Neural cell (in vitro differentiated cells): ENCODE results near the gene ZNF613. TPM values are rescaled to one million over a fixed set of nuclear protein-coding genes. Genes with fewer than 3 reads are reported as not detected.
"Not testable (repeated sequence)": the region's sequence is repeated elsewhere in the genome, so short reads cannot be mapped to it uniquely, and the experiment has no call there.

Source experiments
- H2AFZ ChIP-seq: fragments of 200-600, 300-800 bp; sonication (generic), shearing (Covaris generic); 2 replicates; pipeline ENCODE4 v1.6.0; 2014; ENCODE audit warnings: low read depth, mild to moderate bottlenecking, antibody characterized with exemption, low read length, moderate library complexity
- H3F3A ChIP-seq: fragments of 200-600 bp; shearing (Covaris generic); 2 replicates; pipeline ENCODE4 v1.6.1; 2016; ENCODE audit warnings: mild to moderate bottlenecking, moderate library complexity, mixed read lengths, antibody characterized with exemption, low read length; ENCODE audit not compliant: insufficient read depth, poor library complexity, severe bottlenecking
- H3K27ac ChIP-seq: fragments of 200-600, 300-800 bp; sonication (generic), shearing (Covaris generic); 2 replicates; pipeline ENCODE4 v1.5.1; 2014; ENCODE audit warnings: mild to moderate bottlenecking, low read length, moderate library complexity
- H3K27me3 ChIP-seq: fragments of 300-800, 200-600 bp; sonication (generic), shearing (Covaris generic); 2 replicates; pipeline ENCODE4 v1.6.0; 2014; ENCODE audit warnings: mild to moderate bottlenecking, low read depth, low read length, moderate library complexity; ENCODE audit not compliant: insufficient read depth
- H3K36me3 ChIP-seq: fragments of 300-800, 200-600 bp; sonication (generic), shearing (Covaris generic); 2 replicates; pipeline ENCODE4 v1.5.1; 2014; ENCODE audit warnings: mild to moderate bottlenecking, antibody characterized with exemption, low read length, moderate library complexity; ENCODE audit not compliant: insufficient read depth
- H3K4me2 ChIP-seq: fragments of 300-800, 200-600 bp; sonication (generic), shearing (Covaris generic); 2 replicates; pipeline ENCODE4 v1.6.0; 2014; ENCODE audit warnings: mild to moderate bottlenecking, low read length
- H3K4me3 ChIP-seq: fragments of 300-800, 200-600 bp; sonication (generic), shearing (Covaris generic); 2 replicates; pipeline ENCODE4 v1.5.1; 2014; ENCODE audit warnings: mild to moderate bottlenecking, low read length, moderate library complexity
- H3K79me2 ChIP-seq: fragments of 200-600 bp; shearing (Covaris generic); replicated peaks from 2 replicates; pipeline ENCODE4 v1.6.0; 2014; ENCODE audit warnings: mild to moderate bottlenecking, low read length, moderate library complexity; ENCODE audit not compliant: insufficient read depth
- H3K9ac ChIP-seq: fragments of 300-800, 200-600 bp; sonication (generic), shearing (Covaris generic); 2 replicates; pipeline ENCODE4 v1.6.1; 2016; ENCODE audit warnings: mild to moderate bottlenecking, low read length, mixed read lengths
- H3K9me2 ChIP-seq: fragments of 200-600 bp; shearing (Covaris generic); 2 replicates; pipeline ENCODE4 v1.6.1; 2016; ENCODE audit warnings: mild to moderate bottlenecking, low read length, mixed read lengths; ENCODE audit not compliant: insufficient read depth
- H3K9me3 ChIP-seq: fragments of 200-600, 300-800 bp; sonication (generic), shearing (Covaris generic); 2 replicates; pipeline ENCODE4 v1.6.1; 2016; ENCODE audit warnings: mild to moderate bottlenecking, mixed run types, low read length, moderate library complexity, mixed read lengths
- H4K20me1 ChIP-seq: fragments of 200-600 bp; shearing (Covaris generic); 2 replicates; pipeline ENCODE4 v1.6.1; 2016; ENCODE audit warnings: mild to moderate bottlenecking, mixed run types; ENCODE audit not compliant: insufficient read depth
- EP300 ChIP-seq: fragments of 450-650 bp; conservative IDR thresholded peaks from 2 replicates; pipeline ENCODE4 v1.6.1; 2014; ENCODE audit warnings: antibody characterized with exemption, mild to moderate bottlenecking, moderate library complexity; ENCODE audit not compliant: poor library complexity, severe bottlenecking
- EZH2 ChIP-seq: fragments of 200-600, 300-800 bp; shearing (Covaris generic), sonication (generic); IDR thresholded peaks from 2 replicates; pipeline ENCODE4 v1.6.1; 2014; ENCODE audit warnings: antibody characterized with exemption, low read length, borderline replicate concordance, mild to moderate bottlenecking; ENCODE audit not compliant: insufficient read depth, poor library complexity, severe bottlenecking
- MXI1 ChIP-seq: fragments of 450-650 bp; conservative IDR thresholded peaks from 2 replicates; pipeline ENCODE4 v1.6.1; 2014; ENCODE audit warnings: antibody characterized with exemption, mild to moderate bottlenecking; ENCODE audit not compliant: poor library complexity, severe bottlenecking
- POLR2AphosphoS5 ChIP-seq: IDR thresholded peaks from 2 replicates; pipeline ENCODE4 v1.6.1; 2012
- RAD21 ChIP-seq: fragments of 450-650 bp; conservative IDR thresholded peaks from 2 replicates; pipeline ENCODE4 v1.6.1; 2014; ENCODE audit warnings: antibody characterized with exemption, mild to moderate bottlenecking, moderate library complexity
- SMC3 ChIP-seq: fragments of 450-650 bp; conservative IDR thresholded peaks from 2 replicates; pipeline ENCODE4 v1.6.1; 2014; ENCODE audit warnings: antibody characterized with exemption, mild to moderate bottlenecking, moderate library complexity; ENCODE audit not compliant: poor library complexity
- TAF1 ChIP-seq: IDR thresholded peaks from 2 replicates; pipeline ENCODE4 v1.6.1; 2012; ENCODE audit warnings: low read depth
- polyA plus RNA-seq: library from polyadenylated mRNA; depleted of rRNA; stranded (reverse); fragments of >200 nt; gene quantifications from 2 replicates; pipeline ENCODE4 v1.2.3, GENCODE V29; 2014
- TF ChIP-seq, protein P1 (sequence below): fragments of 450-650 bp; IDR thresholded peaks from 2 replicates; pipeline ENCODE4 v1.5.1; 2014; ENCODE audit warnings: antibody characterized with exemption, mild to moderate bottlenecking, moderate library complexity; ENCODE audit not compliant: poor library complexity, severe bottlenecking
- TF ChIP-seq, protein P2 (sequence below): IDR thresholded peaks from 2 replicates; pipeline ENCODE4 v1.6.1; 2012; ENCODE audit warnings: borderline replicate concordance

The ZNF613 gene
- polyA plus RNA-seq, 1 donor from 2014 or later = 10.9 TPM

GRCh38 chr19:51904331-51905165, 22.7 kb upstream of the ZNF613 start, which contains the start of gene ZNF649:
TSS of gene ZNF649 (minus strand) at chr19:51905017. CDS start at chr19:51900107, 4,910 bp downstream.
- Histone ChIP-seq H3K9me3 (peaks cover 5% of the 10 kb centered on the region), H3K27ac (peak within 1 kb of the TSS; percentile 86), H3K4me2 (peak within 1 kb of the TSS; percentile 32), H3K9ac (peak within 1 kb of the TSS; percentile 88), H4K20me1 (no peaks in the 10 kb centered on the region), H3F3A (no peaks in the 10 kb centered on the region), H3K36me3 (peaks cover 13% of the 10 kb centered on the region), H2AFZ (peak within 1 kb of the TSS; percentile 80), H3K27me3 (no peaks in the 10 kb centered on the region), H3K4me3 (peak within 1 kb of the TSS; percentile 78), H3K9me2 (no peaks in the 10 kb centered on the region), H3K79me2 (peaks cover 46% of the 10 kb centered on the region)
- TF ChIP-seq, protein P1, sequence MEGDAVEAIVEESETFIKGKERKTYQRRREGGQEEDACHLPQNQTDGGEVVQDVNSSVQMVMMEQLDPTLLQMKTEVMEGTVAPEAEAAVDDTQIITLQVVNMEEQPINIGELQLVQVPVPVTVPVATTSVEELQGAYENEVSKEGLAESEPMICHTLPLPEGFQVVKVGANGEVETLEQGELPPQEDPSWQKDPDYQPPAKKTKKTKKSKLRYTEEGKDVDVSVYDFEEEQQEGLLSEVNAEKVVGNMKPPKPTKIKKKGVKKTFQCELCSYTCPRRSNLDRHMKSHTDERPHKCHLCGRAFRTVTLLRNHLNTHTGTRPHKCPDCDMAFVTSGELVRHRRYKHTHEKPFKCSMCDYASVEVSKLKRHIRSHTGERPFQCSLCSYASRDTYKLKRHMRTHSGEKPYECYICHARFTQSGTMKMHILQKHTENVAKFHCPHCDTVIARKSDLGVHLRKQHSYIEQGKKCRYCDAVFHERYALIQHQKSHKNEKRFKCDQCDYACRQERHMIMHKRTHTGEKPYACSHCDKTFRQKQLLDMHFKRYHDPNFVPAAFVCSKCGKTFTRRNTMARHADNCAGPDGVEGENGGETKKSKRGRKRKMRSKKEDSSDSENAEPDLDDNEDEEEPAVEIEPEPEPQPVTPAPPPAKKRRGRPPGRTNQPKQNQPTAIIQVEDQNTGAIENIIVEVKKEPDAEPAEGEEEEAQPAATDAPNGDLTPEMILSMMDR = peak; percentile 39
- no peak for TF ChIP-seq SMC3
- TF ChIP-seq RAD21 = no peak
- TF ChIP-seq, protein P2, sequence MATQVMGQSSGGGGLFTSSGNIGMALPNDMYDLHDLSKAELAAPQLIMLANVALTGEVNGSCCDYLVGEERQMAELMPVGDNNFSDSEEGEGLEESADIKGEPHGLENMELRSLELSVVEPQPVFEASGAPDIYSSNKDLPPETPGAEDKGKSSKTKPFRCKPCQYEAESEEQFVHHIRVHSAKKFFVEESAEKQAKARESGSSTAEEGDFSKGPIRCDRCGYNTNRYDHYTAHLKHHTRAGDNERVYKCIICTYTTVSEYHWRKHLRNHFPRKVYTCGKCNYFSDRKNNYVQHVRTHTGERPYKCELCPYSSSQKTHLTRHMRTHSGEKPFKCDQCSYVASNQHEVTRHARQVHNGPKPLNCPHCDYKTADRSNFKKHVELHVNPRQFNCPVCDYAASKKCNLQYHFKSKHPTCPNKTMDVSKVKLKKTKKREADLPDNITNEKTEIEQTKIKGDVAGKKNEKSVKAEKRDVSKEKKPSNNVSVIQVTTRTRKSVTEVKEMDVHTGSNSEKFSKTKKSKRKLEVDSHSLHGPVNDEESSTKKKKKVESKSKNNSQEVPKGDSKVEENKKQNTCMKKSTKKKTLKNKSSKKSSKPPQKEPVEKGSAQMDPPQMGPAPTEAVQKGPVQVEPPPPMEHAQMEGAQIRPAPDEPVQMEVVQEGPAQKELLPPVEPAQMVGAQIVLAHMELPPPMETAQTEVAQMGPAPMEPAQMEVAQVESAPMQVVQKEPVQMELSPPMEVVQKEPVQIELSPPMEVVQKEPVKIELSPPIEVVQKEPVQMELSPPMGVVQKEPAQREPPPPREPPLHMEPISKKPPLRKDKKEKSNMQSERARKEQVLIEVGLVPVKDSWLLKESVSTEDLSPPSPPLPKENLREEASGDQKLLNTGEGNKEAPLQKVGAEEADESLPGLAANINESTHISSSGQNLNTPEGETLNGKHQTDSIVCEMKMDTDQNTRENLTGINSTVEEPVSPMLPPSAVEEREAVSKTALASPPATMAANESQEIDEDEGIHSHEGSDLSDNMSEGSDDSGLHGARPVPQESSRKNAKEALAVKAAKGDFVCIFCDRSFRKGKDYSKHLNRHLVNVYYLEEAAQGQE = peak; percentile 72
- TF ChIP-seq TAF1 = peak; percentile 81
- peak; percentile 16 for TF ChIP-seq EP300
- TF ChIP-seq MXI1 = peak; percentile 86
- peak; percentile 92 for TF ChIP-seq POLR2AphosphoS5
- TF ChIP-seq EZH2 = no peak

DNA sequence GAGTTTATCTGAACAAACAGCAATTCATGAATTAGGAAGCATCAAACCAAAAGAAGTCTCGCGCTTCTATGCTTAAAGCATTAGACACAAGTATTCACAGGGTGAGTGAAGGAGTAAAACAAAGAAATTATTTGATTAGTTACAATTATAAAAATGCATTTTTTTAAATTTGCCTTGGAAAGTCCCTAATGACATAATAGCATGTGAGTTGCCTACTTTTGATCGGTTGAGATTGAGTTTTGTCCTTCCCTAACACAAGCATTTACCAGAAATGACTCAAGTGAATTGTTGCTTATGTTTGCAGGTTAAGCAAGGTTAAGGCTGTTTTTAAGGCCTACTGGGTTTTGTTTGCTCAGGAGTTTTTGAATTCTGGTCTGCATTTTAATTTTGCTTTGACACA, 22.1 kb upstream of the ZNF613 start:
- peaks cover 7% of the 10 kb centered on the region for H3K36me3 ChIP-seq
- H3K27ac ChIP-seq = peak overlapping the region; percentile 86
- peaks cover 5% of the 10 kb centered on the region for H3K9me3 ChIP-seq
- H4K20me1 ChIP-seq = no peaks in the 10 kb centered on the region
- no peaks in the 10 kb centered on the region for H3F3A ChIP-seq
- H3K4me2 ChIP-seq = no peak overlapping the region
- TF ChIP-seq TAF1 (no peak), MXI1 (no peak), EP300 (no peak), EZH2 (no peak), POLR2AphosphoS5 (no peak), SMC3 (no peak), RAD21 (no peak)
- TF ChIP-seq, protein P2 = no peak
- TF ChIP-seq, protein P1 = no peak
- H3K9ac ChIP-seq = peak overlapping the region; percentile 88
- no peaks in the 10 kb centered on the region for H3K27me3 ChIP-seq
- no peaks in the 10 kb centered on the region for H3K9me2 ChIP-seq
- H3K79me2 ChIP-seq = peaks cover 44% of the 10 kb centered on the region
- H3K4me3 ChIP-seq = peak overlapping the region; percentile 78
- peak overlapping the region; percentile 80 for H2AFZ ChIP-seq

DNA sequence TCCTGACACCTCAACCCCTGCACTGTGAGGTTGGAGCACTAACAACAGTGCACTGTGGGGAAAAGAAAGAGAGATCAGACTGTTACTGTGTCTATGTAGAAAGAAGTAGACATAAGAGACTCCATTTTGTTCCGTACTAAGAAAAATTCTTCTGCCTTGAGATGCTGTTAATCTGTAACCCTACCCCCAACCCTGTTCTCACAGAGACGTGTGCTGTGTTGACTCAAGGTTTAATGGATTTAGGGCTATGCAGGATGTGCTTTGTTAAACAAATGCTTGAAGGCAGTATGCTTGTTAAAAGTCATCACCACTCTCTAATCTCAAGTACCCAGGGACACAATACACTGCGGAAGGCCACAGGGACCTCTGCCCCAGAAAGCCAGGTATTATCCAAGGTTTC, 21.6 kb upstream of the ZNF613 start:
- H4K20me1 ChIP-seq, H3K9ac ChIP-seq, H3K9me3 ChIP-seq, H3K4me3 ChIP-seq, H2AFZ ChIP-seq, H3K27me3 ChIP-seq, H3K9me2 ChIP-seq, H3F3A ChIP-seq, H3K4me2 ChIP-seq, H3K36me3 ChIP-seq, H3K27ac ChIP-seq: not testable (repeated sequence)
- H3K79me2 ChIP-seq = peaks cover 40% of the 10 kb centered on the region
